Dermis blood vessel endothelial cell (primary cell): ENCODE results near the gene NUS1. TPM values are rescaled to one million over a fixed set of nuclear protein-coding genes. Genes with fewer than 3 reads are reported as not detected.
"Not testable (repeated sequence)": the region's sequence is repeated elsewhere in the genome, so short reads cannot be mapped to it uniquely, and the experiment has no call there.

Experiments used
- DNase-seq: peaks from one replicate; pipeline ENCODE4 v3.0.0; 2010
- total RNA-seq: library from RNA; depleted of rRNA; stranded (reverse); fragments of >200 nt; gene quantifications from 2 replicates; pipeline ENCODE4 v1.2.3, GENCODE V29; 2014

The NUS1 gene
- total RNA-seq, 1 donor from 2014 or later, result 12.4 TPM

- no peak for DNase-seq
Observed at GRCh38 chr6:117718895-117719294, 43.6 kb downstream of the NUS1 start.

- DNase-seq, result not testable (repeated sequence)
Observed at GRCh38 chr6:117721520-117721919, 46.3 kb downstream of the NUS1 start.

- no peak for DNase-seq
Observed at GRCh38 chr6:117728626-117729025, 53.4 kb downstream of the NUS1 start.

- no peak for DNase-seq
Observed at GRCh38 chr6:117729613-117730012, 54.3 kb downstream of the NUS1 start.

- no peak for DNase-seq
Observed at GRCh38 chr6:117733341-117733740, 58.1 kb downstream of the NUS1 start.

GRCh38 chr6:117739869-117740268 is 64.6 kb downstream of the NUS1 start:
- DNase-seq, result no peak

- no peak for DNase-seq
Observed at GRCh38 chr6:117740605-117741004, 65.3 kb downstream of the NUS1 start.

GRCh38 chr6:117750675-117751074 is 75.4 kb downstream of the NUS1 start:
- not testable (repeated sequence) for DNase-seq

Other genes with a start within 250 kb of the NUS1 start
- gene ROS1, start 249.5 kb upstream of the NUS1 start, total RNA-seq, result under 0.01 TPM in 1 of 2 replicates, not detected in the other
- 35.1 and 41.1 TPM in 2 replicates for gene DCBLD1, start 192.8 kb upstream of the NUS1 start, total RNA-seq
- 41.7 and 44.7 TPM in 2 replicates for gene GOPC, start 73.0 kb upstream of the NUS1 start, total RNA-seq
- not detected in 2 replicates for gene SLC35F1, start 231.8 kb downstream of the NUS1 start, total RNA-seq